Measurements from ENCODE around the gene TMEM18. TPM values are rescaled to one million over a fixed set of nuclear protein-coding genes. Genes with fewer than 3 reads are reported as not detected.

TMEM18 gene
- total and polyA plus RNA-seq, 2 experiments from 2014 or later = 15.0 to 41.9 TPM

- Histone ChIP-seq H3K4me1 (ENCODE audit: insufficient read depth) (peaks cover 11% of the 10 kb centered on the region), H4K20me1 (replicated peaks; ENCODE audit: insufficient read depth) (peaks cover 9% of the 10 kb centered on the region), H3K27ac (ENCODE audit: low read depth) (no peak overlapping the region), H2AFZ (no peak overlapping the region), H3K9me2 (ENCODE audit: insufficient read depth) (no peaks in the 10 kb centered on the region), H3K4me3 (no peak overlapping the region), H3K27me3 (ENCODE audit: insufficient read depth) (no peaks in the 10 kb centered on the region), H3F3A (replicated peaks; ENCODE audit: low read depth) (0 out of 2 replicates have a peak, but pooled peaks cover 4% of the 10 kb centered on the region), H3K79me2 (replicated peaks; ENCODE audit: insufficient read depth) (peaks cover 38% of the 10 kb centered on the region), H3K4me2 (peak overlapping the region; percentile 48; the same call in 1 of the 2 replicates), H3K36me3 (ENCODE audit: insufficient read depth) (no peaks in the 10 kb centered on the region)
- Mint-ChIP-seq H3K4me3 (peak overlapping the region; percentile 96; the same call in 1 of the 3 replicates), H3K27me3 (ENCODE audit: insufficient read depth, low read depth, poor library complexity) (peaks cover 9% of the 10 kb centered on the region), H3K4me1 (peaks cover 46% of the 10 kb centered on the region), H3K36me3 (ENCODE audit: low read depth) (peaks cover 25% of the 10 kb centered on the region), H3K9me3 (no peaks in the 10 kb centered on the region), H3K27ac (no peak overlapping the region)
- TF ChIP-seq STAT1 (IDR thresholded peaks at IDR 0.05; ENCODE audit: unreplicated experiment) (no peak), ZNF114 (CRISPR knock-in tag; IDR thresholded peaks at IDR 0.05) (no peak), JUNB (IDR thresholded peaks at IDR 0.05; ENCODE audit: unreplicated experiment) (no peak), EZH2phosphoT487 (IDR thresholded peaks at IDR 0.05; ENCODE audit: unreplicated experiment) (no peak), CTCF (conservative IDR thresholded peaks at IDR 0.05; ENCODE audit: low read depth in 2 of 2) (no peak), REST (IDR thresholded peaks at IDR 0.05; ENCODE audit: unreplicated experiment) (no peak), ZNF462 (CRISPR knock-in tag; IDR thresholded peaks at IDR 0.05) (no peak), POLR2AphosphoS5 (IDR thresholded peaks at IDR 0.05; ENCODE audit: low read depth) (no peak), ZNF331 (CRISPR knock-in tag; IDR thresholded peaks at IDR 0.05; ENCODE audit: low read depth) (no peak), NANOG (IDR thresholded peaks at IDR 0.05; ENCODE audit: borderline replicate concordance) (no peak), ETS1 (IDR thresholded peaks at IDR 0.05) (no peak), CREB1 (CRISPR knock-in tag; IDR thresholded peaks at IDR 0.05; ENCODE audit: low read depth) (no peak), EZH2 (IDR thresholded peaks at IDR 0.05; ENCODE audit: low read depth, unreplicated experiment) (no peak)
- no peak for ATAC-seq
- no peak for DNase-seq (ENCODE audit: low spot score)
Observed at GRCh38 chr2:675051-675450, 2.2 kb downstream of the TMEM18 start.
